ENCODE data around the gene AMOT.

Gene AMOT

DNA sequence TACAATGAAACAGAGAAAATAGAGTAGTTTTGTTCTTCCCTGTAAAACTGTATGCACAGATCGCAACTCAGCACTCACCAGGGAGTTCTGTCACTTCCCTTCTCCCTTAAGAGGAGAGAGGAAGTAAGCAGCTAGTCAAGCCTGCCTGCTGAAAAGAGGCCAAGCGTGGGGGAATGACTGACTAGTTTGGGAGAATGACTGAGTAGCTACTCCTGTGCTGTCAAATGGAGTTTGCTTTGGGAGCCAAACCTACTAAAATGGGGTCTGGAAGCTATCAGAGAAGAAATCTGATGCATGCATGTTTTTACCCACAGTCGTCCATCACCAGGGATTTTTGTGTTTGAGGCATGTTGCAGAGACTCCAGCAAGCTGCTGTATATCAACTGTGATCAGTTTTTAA is 106.3 kb downstream of the AMOT start:
- DNase-seq: no peak

GRCh38 chrX:112731793-112732192 is 108.8 kb downstream of the AMOT start:
- DNase-seq: no peak

Measured in central memory CD4-positive, alpha-beta T cell (primary cell).